ENCODE data around the gene BAAT.

DNA sequence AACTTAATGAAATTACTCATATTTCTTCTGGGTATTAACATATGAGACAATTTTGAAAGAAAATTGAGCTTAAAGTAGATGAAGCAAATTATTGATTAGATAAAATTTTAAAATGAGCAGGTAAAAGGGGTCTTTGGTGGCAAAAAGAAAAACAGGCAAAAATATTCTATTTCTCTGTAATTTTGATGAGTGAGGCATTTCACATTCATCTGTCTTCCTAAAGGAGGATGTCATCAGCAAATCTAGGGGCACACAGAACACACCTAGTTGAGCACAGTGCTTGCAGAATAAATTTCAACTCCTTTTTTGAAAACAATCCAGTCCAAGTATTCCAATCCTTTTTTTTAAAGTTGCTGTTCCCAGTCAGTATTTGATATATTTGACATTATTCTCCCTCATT lies 30.0 kb upstream of the BAAT start:
- TF ChIP-seq EZH2 (IDR thresholded peaks at IDR 0.05): no peak
- TF ChIP-seq POLR2AphosphoS5 (IDR thresholded peaks at IDR 0.05; ENCODE audit: borderline replicate concordance, low read depth, low read length): no peak
